NCI-H524 (cell line): Measurements from ENCODE around the gene EIF1AX.
"Not testable (repeated sequence)": the region's sequence is repeated elsewhere in the genome, so short reads cannot be mapped to it uniquely, and the experiment has no call there.

ENCODE experiments used
- DNase-seq, 2 experiments: peaks; one replicate each; lab custom pipeline; 2025; lab: John Stamatoyannopoulos, UW

Gene EIF1AX

GRCh38 chrX:20141281-20142220 is at the start of gene EIF1AX:
EIF1AX (minus strand) TSS chrX:20141838; CDS start chrX:20141640, 198 bp downstream.
- DNase-seq: peak; percentile 95 to 98

DNA sequence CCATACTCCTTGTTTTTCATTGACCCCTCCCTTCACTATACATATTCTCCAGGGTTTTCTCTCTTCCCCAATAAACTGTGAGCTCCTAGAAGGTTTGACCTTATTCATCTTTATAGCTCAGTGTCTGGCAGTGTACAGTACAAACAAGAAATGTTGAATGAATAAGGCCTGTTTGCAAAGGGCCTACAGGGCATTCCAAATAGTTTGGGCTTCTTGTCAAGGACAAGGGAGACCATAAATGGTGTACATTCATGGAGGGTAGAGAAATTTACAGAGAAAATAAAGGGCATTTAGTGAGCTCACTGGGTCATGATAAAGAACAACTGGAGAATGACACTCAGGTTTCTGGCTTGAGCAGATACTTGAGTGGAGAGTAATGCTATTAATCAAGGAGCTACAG is 47.5 kb upstream of the EIF1AX start:
- DNase-seq: no peak

- no peak for DNase-seq
Measured at GRCh38 chrX:20181598-20182329, 40.1 kb upstream of the EIF1AX start.

- DNase-seq: no peak
Measured at GRCh38 chrX:20177093-20177492, 35.5 kb upstream of the EIF1AX start.

- DNase-seq: no peak
Measured at GRCh38 chrX:20173856-20174255, 32.2 kb upstream of the EIF1AX start.

DNA sequence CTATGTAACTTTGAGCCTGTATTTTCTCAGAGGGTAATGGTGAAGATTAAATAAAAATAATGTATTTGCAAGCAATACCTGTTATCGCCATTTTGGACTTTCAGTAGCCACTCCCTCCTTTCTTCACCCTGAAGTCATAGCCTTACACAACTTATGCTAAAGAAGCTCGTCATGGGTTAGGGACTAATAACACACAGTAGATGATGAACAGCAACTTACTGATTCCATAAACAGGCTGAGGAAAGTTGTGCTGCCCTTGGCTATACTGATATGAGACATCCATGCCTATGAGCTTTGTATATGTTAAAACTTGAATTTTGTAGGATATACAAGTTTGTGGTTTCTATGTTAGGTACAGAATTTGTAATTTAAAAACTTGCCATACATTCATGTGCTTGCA is 31.7 kb upstream of the EIF1AX start:
- no peak for DNase-seq

DNA sequence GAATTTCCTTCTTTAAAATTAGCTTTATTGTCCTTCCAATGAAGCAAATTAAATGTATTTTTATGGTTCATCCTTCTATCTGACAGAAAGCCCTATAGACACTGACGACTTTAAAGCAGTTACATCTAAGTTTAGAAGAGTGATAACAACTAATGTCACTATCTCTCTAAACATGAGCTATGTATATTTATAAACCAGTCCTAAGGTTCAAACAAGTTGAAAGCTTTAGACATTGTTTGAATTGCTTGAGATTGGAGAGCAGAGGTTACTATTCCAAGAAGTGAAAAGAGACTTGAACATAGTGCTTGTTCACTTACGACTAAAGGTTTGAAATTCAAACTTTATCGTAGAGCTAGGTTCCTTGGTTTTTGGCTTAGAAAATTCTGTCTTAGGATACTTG is 30.2 kb upstream of the EIF1AX start:
- DNase-seq: no peak

DNA sequence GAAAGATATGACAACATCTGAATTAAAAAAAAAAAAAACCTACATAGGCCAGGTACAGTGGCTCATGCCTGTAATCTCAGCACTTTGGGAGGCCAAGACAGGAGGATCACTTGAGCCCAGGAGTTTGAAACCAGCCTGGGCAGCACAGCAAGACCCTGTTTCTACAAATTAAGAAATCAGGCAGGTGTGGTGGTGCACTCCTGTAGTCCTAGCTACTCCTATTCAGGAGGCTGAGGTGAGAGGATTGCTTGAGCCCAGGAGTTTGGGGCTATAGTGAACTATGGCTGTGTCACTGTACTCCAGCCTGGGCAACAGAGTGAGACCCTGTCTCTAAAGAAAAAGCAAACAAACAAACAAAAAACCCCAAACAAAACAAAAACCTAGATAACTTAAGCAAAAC is 20.9 kb upstream of the EIF1AX start:
- DNase-seq: not testable (repeated sequence)

GRCh38 chrX:20159797-20160385 is 18.3 kb upstream of the EIF1AX start:
- no peak for DNase-seq

DNA sequence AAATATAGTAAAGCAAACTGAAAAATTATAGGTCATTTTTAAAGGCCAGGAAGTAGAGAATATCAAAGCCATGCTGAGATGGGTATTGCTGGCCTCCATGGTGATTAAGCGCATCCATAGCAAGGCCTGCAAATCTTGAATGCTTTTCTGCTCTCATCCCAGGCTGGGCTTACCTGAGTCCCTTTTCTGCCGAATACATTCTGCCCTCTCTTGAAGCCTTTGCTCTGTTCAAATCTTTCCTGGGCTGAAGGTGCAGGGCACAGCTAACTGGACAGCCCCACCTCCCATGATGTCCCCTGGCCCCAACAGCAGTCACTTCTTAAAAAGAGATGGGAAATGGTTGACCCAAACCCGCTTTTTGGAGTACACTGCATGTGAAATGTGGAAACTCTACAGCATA is 10.1 kb upstream of the EIF1AX start:
- no peak for DNase-seq

- DNase-seq: no peak
Measured at GRCh38 chrX:20149326-20149725, 7.7 kb upstream of the EIF1AX start.

- DNase-seq: no peak
Measured at GRCh38 chrX:20147561-20147960, 5.9 kb upstream of the EIF1AX start.

- no peak for DNase-seq
Measured at GRCh38 chrX:20144491-20144890, 2.9 kb upstream of the EIF1AX start.

DNA sequence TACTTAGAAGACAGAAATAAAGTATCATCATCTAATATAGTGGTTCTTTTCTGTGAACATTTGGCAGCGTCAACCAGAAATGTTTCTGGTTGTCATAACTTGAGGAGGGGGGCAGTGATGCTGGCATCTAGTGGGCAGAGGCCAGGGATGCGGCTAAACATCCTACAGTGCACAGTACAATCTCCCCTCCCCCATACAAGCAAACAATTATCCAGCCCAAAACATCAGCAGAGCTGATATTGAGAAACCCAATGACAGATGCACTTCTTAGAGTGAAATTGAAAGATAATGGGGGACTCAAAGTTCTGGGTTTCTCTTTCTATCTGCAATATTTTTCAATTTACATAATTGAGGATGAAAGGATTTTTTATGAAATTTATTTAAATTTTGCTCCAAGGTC is 1.9 kb upstream of the EIF1AX start:
- DNase-seq: peak in 1 of 2 experiments; percentile 28

- DNase-seq: no peak
Measured at GRCh38 chrX:20143111-20143510, 1.5 kb upstream of the EIF1AX start.

DNA sequence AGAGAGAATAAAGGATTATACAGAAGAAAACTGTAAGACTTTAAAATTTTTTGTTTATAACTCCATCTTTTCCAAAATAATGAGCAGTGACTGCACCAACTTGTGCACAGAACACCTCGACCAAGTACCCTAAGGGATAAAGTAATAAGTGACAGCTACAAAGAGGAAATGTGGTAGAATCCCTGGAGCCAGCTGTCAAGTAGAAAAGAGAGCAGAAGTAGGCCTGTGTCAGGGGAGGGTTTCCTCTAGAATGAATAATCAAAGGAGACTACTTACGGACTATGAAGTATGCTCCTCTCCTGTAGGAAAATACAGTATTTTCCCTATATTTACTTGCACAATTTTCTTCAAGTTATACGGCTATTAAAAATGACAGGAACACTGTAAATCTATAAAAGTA is 1.2 kb downstream of the EIF1AX start:
- DNase-seq: peak; percentile 29 to 63

DNA sequence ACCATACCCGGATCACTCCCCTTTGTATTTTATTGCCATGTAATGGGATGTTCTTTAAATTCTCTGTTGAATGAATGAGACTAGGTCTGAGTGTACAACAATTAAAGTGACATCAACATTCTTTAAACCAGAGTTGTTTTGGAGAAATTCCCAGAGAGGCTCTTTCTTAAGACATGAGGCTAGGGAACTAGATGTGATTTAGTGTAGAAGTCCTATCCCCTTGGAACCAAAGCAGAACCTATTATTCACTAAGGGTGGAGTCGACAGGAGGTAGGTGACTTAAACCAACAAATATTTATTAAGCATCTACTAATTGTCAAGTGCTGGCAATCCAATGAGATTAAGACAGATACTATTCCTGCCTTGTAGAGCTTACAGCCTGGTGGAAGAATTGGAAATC is 1.7 kb downstream of the EIF1AX start:
- DNase-seq: no peak

DNA sequence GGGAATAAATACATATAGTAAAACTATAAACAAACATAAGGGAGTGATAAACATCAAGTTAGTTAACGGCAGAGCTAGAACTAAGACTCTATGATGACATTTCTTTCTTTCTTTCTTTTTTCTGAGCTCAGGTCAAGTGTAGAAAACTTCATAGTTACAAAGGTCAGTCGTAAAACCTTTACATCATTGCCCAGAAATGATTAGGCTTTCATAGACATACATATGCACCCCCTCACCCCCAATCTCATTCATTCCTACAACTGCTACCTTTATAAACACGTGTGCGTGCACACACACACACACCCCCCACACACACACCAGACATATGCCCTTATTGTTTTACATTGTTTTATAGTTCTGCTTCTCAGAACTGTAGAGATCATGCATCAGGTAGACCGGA is 5.7 kb downstream of the EIF1AX start:
- DNase-seq: no peak

DNA sequence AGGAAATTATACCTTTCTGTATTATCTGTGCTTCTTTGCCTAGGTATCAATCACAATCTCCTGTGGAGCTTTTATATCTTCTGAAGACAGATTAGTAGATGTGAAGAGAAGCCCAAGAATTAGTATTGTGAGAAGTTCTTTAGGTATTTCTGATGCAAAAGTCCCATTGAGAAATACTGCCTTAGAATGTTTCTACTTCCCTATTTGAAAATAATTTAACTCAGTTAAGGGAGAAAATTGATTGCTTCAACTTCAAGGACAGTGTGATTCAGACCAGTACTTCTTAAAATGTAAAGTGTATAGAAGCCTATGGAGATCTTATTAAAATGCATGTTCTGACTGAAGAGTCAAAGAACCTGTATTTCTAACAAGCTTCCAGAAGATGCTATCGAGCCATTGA is 9.0 kb downstream of the EIF1AX start:
- DNase-seq: no peak

DNA sequence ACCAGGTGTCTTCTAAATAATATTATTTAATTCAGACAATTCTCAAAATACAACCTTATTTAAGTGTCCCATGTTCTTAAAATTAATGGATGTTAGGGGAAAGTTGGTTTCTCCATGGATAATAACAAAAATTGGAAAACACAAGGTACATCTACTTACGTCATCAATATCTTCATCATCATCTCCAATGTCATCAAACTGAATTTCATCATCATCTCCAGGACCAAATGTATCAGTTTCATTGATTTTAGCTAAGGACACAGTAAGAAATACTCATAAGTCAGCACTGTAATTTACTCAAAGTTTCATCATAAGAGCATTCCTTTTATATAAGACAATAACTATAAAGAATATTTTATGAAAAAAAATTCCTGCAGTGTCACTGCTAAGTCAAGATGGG is 11.3 kb downstream of the EIF1AX start:
- no peak for DNase-seq

DNA sequence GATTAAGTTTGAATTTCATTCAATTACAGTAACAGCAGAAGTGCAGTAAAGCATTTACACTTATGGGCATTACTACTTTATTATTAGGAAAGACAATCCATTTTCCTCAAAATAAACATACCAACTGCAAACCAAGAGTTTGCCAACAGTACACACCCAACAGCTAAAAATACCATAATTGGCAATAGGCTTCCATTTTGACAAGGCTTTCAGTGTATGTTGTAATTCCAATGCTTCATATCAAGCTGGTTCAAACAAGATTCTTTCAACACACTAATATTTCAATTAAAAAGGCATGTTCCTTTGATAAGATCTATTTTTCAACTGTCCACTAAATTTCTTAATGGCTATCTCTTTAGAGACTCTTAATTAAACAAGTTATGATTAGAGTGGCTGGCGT is 12.1 kb downstream of the EIF1AX start:
- DNase-seq: no peak

DNA sequence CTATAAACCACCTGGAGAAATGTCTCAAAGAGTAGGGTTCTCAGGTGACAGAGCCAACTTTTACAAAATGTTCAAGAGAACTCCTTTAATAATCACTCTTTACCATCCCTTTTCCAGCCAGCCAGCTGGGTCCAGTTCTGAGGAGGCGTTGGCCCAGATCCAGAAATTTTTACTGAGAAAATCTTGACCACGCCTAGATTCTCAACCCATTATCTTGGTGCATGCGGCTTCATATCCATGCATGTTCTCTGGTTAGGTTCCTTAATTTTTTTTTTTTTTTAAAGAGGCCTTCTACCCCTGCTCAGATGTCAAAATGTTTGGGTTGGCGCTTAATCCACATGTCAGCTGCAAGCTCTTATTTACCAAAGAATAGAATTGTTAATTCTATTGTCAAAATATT is 13.0 kb downstream of the EIF1AX start:
- no peak for DNase-seq

GRCh38 chrX:20127440-20127839 is 14.2 kb downstream of the EIF1AX start:
- not testable (repeated sequence) for DNase-seq
